Cardiac fibroblast (primary cell): ENCODE measurements around the gene RAMAC.

Experiments used
- DNase-seq, 2 donors: peaks; one replicate each; pipeline versions ENCODE4 v3.0.0 to v3.0.0-alpha.2; 2010; ENCODE audit warnings: low read depth in 2 of 2
- H3K4me3 ChIP-seq, 2 donors: replicated peaks in 1 of 2; 1 replicate in 1 of 2; 2 replicates in 1 of 2; pipeline ENCODE4 v1.5.1; 2011; ENCODE audit warnings: low read depth in 2 of 2, low read length in 2 of 2, mild to moderate bottlenecking in 2 of 2, moderate library complexity in 1 of 2
- CTCF ChIP-seq: IDR thresholded peaks from one replicate; pipeline ENCODE4 v1.5.1; 2011; ENCODE audit warnings: low read depth, mild to moderate bottlenecking, low read length, inconsistent platforms

Gene RAMAC

GRCh38 chr15:82944056-82944455, 42.0 kb upstream of the RAMAC start:
- TF ChIP-seq CTCF: no peak
- no peak overlapping the region for H3K4me3 ChIP-seq
- no peak for DNase-seq

DNA sequence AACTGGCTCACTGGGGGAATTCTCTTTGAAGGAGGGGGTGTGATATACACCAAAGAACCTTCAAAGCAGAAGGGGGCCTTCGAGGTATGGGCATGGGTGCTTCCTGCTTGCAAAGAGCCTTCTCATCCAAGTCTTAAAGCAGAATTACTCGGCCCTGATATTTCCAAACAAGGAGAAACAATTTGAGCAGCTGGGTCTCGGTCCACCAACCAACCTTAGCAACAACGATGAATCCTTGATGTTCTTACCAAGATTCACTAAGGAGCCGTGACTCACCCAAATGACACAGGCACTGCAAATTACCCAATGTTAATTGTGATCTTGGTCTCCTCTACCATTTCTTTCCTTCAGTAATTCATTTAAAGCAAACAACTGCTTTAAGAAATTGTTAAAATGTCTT, 41.2 kb upstream of the RAMAC start:
- no peak overlapping the region for H3K4me3 ChIP-seq
- no peak for TF ChIP-seq CTCF
- DNase-seq: no peak

- no peak for TF ChIP-seq CTCF
- DNase-seq: no peak
- H3K4me3 ChIP-seq: no peak overlapping the region
Measured at GRCh38 chr15:82945326-82945725, 40.7 kb upstream of the RAMAC start.

GRCh38 chr15:82946155-82946701, 39.8 kb upstream of the RAMAC start:
- no peak for DNase-seq
- no peak overlapping the region for H3K4me3 ChIP-seq
- TF ChIP-seq CTCF: no peak

- no peak for TF ChIP-seq CTCF
- H3K4me3 ChIP-seq: no peak overlapping the region
- DNase-seq: no peak
Measured at GRCh38 chr15:82950295-82950694, 35.7 kb upstream of the RAMAC start.

- no peak for DNase-seq
- no peak overlapping the region for H3K4me3 ChIP-seq
- no peak for TF ChIP-seq CTCF
Measured at GRCh38 chr15:82950746-82951370, 35.2 kb upstream of the RAMAC start.
